BJ (cell line): ENCODE measurements around the gene SNCB. TPM values are rescaled to one million over a fixed set of nuclear protein-coding genes. Genes with fewer than 3 reads are reported as not detected.
"Not testable (repeated sequence)": the region's sequence is repeated elsewhere in the genome, so short reads cannot be mapped to it uniquely, and the experiment has no call there.

Experiments
- CTCF ChIA-PET: fragments of 350-600 bp; formaldehyde crosslinking; extraction: SDS; loops from one replicate; lab custom pipeline; 2021; ENCODE audit warnings: antibody characterized with exemption, inconsistent platforms; lab: Yijun Ruan, JAX
- POLR2A ChIA-PET: fragments of 300-600 bp; sonication (Branson Sonifier 250); formaldehyde crosslinking; extraction: SDS; loops from one replicate; lab custom pipeline; 2021; ENCODE audit warnings: antibody characterized with exemption; lab: Charles Lee
- DNase-seq: peaks from one replicate; pipeline ENCODE4 v3.0.0-alpha.2; 2011; ENCODE audit warnings: low read depth
- H3K27me3 ChIP-seq: 2 replicates; pipeline ENCODE4 v1.6.0; 2011; ENCODE audit warnings: low read length; ENCODE audit not compliant: control insufficient read depth, insufficient read depth
- H3K36me3 ChIP-seq: 2 replicates; pipeline ENCODE4 v1.5.1; 2011; ENCODE audit warnings: low read length; ENCODE audit not compliant: control insufficient read depth, insufficient read depth
- H3K4me3 ChIP-seq: 2 replicates; pipeline ENCODE4 v1.5.1; 2011; ENCODE audit warnings: low read depth, mild to moderate bottlenecking, control low read depth, low read length
- polyA plus RNA-seq: library from polyadenylated mRNA; depleted of rRNA; stranded (reverse); fragments of >200 nt; gene quantifications from 2 replicates; pipeline ENCODE4 v1.2.3, GENCODE V29; 2011
- TF ChIP-seq, protein P1 (sequence below): IDR thresholded peaks from 2 replicates; pipeline ENCODE4 v1.5.1; 2011; ENCODE audit warnings: low read depth, mild to moderate bottlenecking, control low read depth, inconsistent platforms, low read length, moderate library complexity; ENCODE audit not compliant: insufficient read depth

SNCB gene
- polyA plus RNA-seq, 1 experiment = not detected

DNA sequence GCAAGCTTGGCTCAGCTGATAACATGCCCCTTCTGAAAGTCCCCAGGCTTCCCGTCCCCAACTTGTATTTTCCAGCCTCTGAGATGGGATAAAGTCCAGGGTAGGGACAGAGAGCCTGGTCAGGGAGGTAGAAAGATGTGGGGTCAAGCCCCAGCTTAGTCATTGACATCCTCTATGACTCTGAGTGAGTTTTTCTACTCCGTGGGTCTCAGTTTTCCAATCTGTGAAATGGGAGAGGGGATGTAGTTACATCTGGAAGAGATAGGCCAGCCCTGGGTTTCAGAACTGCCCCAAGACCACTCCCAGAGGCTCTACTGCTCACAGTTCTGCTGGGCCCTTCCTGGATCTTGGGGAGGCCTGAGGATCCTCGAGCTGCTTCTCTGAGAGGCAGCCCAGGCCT is 23.5 kb downstream of the SNCB start:
- DNase-seq = no peak
- no peaks in the 10 kb centered on the region for H3K36me3 ChIP-seq
- ChIA-PET CTCF (interaction anchor here (0.6 kb wide), 1 partner anchor 35 kb away, joined by 3 read pairs; no protein-coding TSS in a partner anchor), POLR2A (no interaction called here)
- no peaks in the 10 kb centered on the region for H3K27me3 ChIP-seq
- TF ChIP-seq, protein P1, sequence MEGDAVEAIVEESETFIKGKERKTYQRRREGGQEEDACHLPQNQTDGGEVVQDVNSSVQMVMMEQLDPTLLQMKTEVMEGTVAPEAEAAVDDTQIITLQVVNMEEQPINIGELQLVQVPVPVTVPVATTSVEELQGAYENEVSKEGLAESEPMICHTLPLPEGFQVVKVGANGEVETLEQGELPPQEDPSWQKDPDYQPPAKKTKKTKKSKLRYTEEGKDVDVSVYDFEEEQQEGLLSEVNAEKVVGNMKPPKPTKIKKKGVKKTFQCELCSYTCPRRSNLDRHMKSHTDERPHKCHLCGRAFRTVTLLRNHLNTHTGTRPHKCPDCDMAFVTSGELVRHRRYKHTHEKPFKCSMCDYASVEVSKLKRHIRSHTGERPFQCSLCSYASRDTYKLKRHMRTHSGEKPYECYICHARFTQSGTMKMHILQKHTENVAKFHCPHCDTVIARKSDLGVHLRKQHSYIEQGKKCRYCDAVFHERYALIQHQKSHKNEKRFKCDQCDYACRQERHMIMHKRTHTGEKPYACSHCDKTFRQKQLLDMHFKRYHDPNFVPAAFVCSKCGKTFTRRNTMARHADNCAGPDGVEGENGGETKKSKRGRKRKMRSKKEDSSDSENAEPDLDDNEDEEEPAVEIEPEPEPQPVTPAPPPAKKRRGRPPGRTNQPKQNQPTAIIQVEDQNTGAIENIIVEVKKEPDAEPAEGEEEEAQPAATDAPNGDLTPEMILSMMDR = no peak
- no peak overlapping the region for H3K4me3 ChIP-seq

DNA sequence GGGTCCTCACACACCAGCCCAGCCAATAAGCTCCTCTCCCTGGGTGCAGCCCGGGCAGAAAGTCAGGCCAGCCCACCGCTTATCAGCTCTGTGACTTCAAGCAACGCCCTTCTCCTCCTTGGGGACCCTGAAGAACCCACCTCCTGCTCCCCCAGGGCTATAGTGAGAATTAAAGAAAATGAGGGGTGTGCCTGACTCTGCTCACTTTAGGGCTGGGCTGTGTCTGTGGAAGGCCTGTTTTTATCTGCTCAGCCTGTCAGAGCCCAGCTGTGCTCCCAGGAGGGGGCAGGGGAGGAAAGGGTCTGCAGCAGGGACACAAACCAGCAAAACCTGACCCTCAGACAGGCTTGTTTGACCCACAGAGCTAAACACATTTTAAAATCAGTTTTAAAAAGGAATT is 24.3 kb downstream of the SNCB start:
- TF ChIP-seq, protein P1 = no peak
- CTCF ChIA-PET = interaction anchor here (0.6 kb wide), 1 partner anchor 34 kb away, joined by 3 read pairs; no protein-coding TSS in a partner anchor
- Histone ChIP-seq H3K36me3 (no peaks in the 10 kb centered on the region), H3K27me3 (no peaks in the 10 kb centered on the region), H3K4me3 (no peak overlapping the region)
- POLR2A ChIA-PET = no interaction called here
- no peak for DNase-seq

DNA sequence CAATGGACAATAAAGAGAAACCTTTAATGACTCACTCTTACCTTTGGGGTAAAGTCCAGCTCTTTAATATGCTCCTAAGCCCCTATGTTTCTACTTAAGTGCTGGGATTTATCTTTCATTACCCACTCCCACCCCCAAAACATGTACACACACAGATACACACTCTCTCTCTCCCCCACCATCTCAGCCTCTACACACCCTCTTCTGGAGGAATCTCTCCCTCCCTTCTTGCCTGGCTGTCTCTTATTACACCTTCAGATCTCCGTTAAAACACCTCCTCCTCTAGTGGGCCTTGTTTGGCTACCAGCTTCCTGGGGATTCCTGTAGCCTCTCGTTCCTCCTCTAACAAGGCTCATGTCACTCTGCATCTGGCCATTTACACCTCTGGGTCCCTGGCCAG is 27.2 kb downstream of the SNCB start:
- Histone ChIP-seq H3K36me3 (no peaks in the 10 kb centered on the region), H3K4me3 (no peak overlapping the region), H3K27me3 (no peaks in the 10 kb centered on the region)
- POLR2A ChIA-PET = no interaction called here
- TF ChIP-seq, protein P1 = no peak
- CTCF ChIA-PET = interaction anchor here (0.7 to 1.3 kb wide), 2 partner anchors 30 to 54 kb away, joined by 3 read pairs; no protein-coding TSS in a partner anchor
- DNase-seq = no peak

DNA sequence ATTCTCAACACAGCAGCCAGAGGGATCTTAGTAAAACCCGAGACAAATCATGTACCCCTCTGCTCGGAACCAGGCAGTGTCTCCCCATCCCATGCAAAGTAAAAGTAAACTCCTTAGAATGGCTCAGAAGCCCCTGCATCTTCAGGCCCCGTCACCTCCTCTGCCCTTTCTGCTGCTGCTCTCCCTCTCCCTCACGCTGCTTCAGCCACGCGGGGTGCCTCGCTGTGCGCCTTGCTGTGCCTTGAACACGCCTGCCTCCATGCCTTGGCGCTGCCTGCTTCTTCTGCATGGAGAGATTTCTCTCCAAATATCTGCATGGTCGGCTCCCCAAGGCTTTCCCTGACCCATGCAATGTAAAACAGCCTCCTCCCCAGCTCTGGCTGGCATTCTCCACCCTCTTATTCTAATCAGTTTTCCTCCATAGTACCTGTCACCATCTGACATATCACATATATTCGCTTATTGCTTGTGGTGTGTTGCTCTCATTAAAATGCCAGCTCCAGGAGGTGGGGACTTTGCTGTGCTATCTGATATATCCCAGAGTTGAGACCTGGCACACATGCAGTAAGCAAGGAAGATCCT is 28.3 kb downstream of the SNCB start:
- CTCF ChIA-PET = interaction anchor here (0.9 to 1.3 kb wide), 3 partner anchors 32 to 154 kb away, joined by 3 to 4 read pairs (median 3); no protein-coding TSS in a partner anchor
- TF ChIP-seq, protein P1 = no peak
- Histone ChIP-seq H3K36me3 (no peaks in the 10 kb centered on the region), H3K4me3 (no peak overlapping the region), H3K27me3 (no peaks in the 10 kb centered on the region)
- no peak for DNase-seq
- POLR2A ChIA-PET = no interaction called here

DNA sequence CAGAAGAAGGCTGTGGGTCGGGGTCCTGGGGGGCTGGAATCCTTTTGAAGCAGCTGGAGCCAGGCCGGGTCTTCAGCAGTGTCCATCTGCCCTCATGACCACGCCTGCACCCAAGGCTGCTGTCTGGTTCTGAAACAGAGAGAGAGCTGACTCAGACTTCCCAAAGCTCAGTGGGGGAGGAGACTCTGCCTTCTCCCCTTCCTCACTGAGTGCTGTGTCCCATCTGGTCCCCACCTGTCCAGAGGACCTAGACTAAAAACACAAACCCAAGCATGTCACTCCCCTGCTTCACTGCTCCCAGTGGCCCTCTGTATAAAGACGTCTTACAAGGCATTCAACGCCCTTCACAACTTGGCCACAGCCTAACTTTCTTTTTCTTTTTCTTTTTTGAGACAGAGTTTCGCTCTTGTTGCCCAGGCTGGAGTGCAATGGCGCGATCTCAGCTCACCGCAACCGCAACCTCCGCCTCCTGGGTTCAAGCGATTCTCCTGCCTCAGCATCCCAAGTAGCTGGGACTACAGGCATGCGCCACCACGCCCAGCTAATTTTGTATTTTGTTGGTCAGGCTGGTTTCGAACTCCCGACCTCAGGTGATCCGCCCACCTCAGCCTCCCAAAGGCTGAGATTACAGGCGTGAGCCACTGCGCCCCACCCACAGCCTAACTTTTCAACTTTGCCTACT is 30.4 kb downstream of the SNCB start:
- CTCF ChIA-PET, H3K36me3 ChIP-seq, H3K27me3 ChIP-seq, POLR2A ChIA-PET, DNase-seq, H3K4me3 ChIP-seq: not testable (repeated sequence)
